NCI-H2029 treated with DMSO at 0.1 percent for 48 hours (cell line): ENCODE data around the gene RHOU.
"Not testable (repeated sequence)": the region's sequence is repeated elsewhere in the genome, so short reads cannot be mapped to it uniquely, and the experiment has no call there.

Experiments
- DNase-seq: peaks from one replicate; lab custom pipeline; 2025; lab: John Stamatoyannopoulos, UW

The RHOU gene

DNA sequence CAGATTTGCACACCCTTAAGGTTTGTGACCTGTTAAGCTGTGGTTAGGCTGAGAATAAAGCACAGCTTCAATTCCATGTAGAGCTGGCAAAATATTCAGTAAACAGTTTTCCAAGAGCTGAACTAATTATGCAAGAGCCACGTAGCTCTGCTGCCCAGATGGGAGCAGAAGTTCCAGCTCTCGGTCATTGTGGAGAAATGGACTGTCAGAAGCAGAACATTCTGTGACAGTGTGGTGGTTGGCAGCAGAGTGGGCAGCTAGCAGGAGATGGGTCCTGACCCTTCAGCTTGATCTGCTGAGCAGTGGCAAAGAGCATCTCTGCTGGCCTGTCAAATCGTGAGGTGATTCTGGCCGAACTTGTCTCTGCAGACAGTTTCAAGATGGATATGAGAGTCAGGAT is 23.2 kb downstream of the RHOU start:
- no peak for DNase-seq

DNA sequence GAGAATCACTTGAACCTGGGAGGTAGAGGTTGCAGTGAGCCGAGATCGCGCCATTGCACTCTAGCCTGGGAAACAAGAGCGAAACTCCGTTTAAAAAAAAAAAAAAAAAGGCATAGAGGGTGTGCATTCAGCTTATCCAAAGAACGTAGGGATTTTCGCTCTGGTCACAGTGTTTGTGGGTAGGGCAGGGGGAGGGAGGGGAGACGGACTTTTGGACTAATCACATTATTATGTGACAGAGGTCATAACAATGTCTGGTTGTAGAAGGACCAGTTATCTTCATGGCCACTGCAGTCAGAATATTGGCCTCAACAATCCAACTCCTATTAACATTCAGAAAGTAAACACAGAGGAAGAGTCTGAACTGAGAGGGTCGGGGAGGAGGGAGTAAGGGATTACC is 25.7 kb downstream of the RHOU start:
- no peak for DNase-seq

DNA sequence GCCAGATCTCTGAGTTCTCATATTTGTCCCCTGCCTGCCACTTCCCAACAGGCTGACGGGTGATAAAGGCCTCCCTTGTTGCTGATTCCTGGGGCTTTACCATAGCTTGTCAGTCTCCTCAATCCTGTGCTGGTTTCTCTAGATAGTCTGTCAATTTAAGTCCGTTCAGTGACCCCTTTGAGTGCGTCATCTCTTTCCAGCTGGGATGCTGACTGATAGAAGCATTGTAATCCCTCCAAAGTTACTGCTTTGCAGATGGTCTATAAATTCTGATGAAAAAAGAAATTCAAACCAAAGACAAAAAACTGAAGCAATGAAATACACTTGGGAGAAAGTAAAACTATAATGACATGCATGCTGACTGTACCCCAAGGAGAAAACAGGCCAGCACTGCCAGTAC is 28.3 kb downstream of the RHOU start:
- DNase-seq: no peak

DNA sequence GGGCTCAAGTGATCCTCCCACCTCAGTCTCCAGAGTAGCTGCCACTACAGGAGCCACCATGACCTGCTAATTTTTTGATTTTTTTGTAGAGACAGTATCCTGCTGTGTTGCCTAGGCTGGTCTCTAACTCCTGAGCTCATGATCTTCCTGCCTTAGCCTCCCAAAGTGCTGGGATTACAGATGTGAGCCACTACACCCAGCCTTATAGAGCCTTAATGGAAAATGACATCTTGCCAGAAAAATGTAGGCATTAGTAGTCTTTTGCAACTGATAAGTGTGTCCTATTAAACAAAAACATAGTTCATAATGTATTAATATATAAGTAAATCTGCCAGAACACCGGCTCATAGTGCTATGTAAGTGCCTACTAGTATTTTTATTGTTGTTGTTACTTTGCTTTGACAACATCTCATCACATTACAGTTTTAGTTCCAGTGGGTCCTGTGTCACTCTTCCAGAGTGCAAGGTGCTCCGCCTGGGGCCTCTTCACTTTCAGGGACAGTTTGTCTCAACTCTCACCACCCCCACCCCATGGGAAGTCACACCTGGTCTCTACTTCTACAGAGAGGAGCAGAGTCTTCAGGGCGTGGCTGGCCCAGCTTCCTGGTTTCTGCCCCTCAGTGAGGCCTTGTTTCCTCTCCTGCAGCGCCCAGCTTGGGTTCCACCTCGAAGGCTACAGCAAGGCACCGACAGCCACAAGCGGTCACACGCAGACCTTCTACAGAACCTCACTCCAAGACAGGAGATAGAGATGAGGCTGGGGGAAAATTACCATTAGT is 30.1 kb downstream of the RHOU start:
- no peak for DNase-seq

DNA sequence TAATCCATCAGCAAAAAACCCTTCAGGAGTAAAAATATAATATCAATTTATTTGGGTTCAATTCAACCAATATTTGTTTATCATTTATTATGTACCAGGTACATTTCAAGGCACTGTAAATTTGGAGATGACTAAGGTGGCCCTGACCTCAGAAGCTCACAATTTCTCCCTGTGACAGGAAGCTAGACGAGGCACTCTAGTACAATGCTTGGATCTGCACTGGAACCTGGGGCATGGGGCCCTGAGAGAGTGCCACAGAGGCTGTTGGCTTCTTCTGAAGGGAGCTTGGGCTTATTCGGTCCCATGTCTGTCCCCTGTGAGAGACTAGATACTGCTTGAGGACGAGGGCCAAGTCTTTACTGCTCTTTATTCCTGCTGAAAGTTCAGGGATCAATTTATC is 31.5 kb downstream of the RHOU start:
- no peak for DNase-seq

DNA sequence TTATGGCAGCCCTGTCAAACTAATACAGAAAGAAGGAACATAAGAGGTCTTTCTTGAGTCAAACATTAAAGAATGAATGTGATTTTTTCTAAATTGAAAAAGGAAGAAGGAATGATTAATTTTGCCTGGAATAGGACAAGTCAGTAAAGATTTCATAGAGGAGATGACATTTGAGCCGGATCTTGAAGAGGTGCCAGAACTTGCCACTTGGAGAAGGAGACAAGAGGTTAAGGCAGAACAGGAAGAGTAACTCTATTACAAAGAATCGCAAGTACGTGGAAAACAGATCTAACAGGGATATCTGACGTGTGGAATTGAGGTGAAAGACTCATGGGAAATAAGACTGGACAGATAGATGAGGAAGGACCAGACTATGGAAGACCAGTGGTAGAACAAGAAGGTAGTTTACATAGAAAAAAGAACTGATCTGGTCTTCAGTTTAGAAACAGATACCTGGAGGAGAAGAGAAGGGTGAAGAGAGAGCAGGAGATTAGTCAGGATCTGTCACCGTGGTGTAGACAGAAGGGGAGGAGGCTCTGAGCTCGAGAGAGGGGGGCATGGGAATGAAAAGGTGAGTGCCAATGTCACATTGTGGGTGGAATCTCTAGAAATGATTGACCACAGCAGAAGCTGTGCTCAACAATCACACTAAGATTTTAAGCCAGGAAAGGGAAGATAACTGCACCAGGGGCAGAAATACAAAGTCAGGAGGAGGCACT is 32.5 kb downstream of the RHOU start:
- no peak for DNase-seq

DNA sequence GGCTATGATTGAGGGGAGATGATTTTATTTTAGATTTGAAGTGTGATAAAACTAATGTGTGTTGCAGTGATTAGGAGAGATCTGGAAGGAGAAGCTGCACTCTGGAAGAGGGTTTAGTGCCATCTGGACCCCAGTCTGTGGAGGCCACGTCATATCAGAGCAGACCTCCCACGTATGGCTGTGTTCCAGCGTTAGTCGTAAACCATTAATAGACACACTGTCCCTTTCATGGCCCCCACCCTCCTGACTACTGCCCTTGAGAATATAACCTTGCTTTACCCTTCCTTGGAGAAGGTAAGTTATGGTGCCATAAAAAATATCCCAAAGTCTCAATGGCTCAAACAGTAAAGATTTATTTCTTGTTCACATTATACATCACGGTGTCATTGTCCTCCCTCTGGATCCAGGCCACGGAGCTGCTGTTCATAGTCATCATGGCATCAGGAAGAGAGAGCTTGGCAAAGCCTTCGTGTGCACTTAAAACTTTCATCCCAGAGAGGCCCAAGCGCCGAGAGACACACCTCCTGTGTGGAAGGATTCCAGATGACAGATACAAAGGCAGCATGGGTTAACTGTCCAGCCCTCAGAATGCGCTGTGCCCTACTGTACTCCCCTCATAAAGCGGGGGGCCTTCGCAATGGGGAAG is 33.2 kb downstream of the RHOU start:
- no peak for DNase-seq

DNA sequence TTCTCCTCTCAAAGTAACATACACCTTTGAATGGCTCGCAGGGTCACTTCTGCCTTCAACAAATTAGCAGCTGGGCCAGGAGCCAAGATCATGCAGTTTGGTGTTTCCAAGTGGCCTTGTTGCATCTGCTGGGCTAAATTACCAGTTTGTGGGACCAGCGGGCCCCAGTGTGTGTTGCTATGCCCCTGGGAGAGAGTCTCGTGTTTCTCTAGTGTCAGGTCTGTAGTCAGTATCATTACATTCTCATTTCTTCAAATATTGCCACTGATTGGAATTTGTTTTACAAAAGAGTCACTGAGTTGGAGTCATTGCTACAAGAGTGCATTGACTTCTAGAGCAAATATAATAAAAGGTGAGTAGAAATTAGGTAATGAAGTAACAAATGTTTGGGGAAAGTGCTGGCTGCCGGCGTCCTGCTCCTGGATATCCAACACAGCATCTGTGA is 35.5 kb downstream of the RHOU start:
- no peak for DNase-seq

DNA sequence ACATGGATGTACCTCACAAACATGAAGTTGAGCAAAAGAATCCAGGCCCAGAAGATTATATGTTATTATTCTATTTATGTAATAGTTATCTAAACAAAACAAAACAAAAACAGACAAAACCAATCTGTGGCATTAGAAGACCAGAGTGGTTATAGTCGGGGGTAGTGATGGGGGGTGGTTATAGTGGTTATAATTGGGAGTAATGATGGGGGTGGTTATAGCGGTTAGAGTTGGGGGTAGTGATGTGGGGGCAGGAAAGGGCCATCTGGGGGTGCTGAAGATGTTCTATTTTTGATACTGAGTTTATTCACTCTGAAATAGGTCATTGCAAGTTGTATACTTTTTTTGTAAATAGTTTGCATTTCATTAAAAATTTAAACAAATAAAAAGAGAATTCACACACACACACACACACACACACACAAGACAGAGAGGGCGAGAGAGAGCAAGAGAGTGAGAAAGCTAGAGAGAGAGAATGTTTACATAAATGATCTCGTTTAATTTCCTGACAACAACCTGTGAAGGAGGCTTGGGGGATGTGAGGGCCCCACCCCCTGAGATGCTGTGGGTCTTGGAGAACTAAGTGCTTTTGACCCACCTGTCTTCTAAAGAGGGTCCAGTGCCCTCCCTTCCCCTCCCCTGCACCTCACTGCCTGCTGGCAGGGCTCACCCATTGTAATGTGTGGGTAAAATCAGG is 37.4 kb downstream of the RHOU start:
- no peak for DNase-seq

DNA sequence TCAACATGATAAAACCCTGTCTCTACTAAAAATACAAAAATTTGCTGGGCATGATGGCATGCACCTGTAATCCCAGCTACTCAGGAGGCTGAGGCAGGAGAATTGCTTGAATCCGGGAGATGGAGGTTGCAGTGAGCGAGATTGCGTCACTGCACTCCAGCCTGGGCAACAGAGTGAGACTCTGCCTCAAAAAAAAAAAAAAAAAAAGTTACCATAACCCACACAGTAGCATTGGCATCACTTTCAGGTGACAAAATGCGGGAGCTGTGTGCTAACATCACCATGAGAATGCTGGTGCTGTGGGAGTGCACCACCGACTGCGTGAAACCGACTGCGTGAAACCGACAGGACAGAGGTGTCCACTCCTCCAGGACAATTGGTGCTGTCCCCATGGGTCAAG is 40.7 kb downstream of the RHOU start:
- not testable (repeated sequence) for DNase-seq

DNA sequence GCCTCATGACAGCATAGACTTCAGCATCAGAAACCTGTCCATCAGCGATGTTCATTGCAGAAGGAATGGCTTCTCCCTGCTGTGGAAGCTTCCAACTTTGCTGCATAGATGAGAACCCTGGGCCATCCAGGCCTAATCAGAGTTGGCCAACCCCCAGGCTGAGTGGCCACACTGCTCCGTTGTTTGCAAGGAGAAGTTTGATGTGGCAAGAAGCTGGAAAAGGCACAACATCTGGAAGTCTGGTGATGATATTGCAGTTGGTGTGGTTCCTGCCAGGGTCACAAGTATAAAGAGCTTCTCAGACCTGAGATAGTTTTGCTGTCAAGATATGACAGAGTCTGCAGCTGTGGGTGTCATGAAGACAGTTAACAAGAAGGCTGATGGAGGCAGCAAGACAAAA is 41.2 kb downstream of the RHOU start:
- DNase-seq: no peak

DNA sequence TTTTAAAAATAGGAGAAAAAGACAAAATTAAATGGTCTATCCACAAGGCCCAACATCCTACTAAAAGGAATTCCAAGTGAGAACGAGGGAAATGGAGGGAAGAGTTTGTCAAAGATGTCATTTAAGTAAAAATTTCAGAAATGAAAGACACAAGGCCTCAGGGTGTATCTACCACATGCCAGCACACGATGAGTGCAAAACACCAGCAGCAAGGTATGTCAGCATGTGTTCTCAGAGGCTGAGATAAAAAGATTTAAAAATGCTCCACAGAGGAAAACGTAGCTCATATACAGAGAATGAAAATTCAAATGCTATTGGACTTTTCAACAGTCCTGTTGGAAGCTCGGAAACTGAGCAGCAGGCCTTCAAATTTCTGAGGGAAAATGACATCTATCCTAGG is 42.0 kb downstream of the RHOU start:
- DNase-seq: no peak

DNA sequence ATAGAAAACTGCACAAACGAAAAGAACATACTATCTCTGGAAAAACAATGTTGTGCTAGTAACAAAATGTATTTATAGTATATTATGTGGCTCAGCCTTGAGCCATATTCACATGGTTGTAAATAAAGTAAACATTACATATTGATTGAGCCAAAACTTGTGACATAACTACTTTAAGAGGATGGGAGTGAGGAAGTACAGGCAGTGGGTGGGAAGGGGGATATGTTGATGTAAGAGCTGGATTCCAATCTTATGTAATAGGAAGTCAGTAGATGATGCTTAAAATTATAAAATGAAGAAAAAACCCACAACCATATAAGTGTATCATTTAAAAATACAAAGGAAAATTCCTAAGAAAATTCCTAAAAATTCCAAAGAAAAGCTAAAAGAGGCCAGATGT is 42.7 kb downstream of the RHOU start:
- no peak for DNase-seq

DNA sequence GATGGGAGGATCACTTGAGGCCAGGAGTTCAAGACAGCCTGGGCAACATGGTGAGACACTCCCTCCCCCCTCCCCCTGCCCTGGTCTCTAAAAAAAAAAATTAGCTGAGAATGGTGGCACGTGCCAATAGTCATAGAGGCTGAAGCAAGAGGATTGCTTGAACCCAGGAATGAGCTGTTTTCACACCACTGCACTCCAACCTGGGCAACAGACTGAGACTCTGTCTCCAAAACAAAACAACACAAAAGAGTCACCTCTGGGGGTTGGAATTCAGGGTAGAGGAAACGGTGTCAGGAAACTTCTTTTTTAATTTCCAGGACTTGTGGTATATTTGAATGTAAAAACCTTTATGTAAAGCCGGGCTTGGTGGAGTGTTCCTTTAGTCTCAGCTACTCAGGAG is 43.2 kb downstream of the RHOU start:
- DNase-seq: no peak

DNA sequence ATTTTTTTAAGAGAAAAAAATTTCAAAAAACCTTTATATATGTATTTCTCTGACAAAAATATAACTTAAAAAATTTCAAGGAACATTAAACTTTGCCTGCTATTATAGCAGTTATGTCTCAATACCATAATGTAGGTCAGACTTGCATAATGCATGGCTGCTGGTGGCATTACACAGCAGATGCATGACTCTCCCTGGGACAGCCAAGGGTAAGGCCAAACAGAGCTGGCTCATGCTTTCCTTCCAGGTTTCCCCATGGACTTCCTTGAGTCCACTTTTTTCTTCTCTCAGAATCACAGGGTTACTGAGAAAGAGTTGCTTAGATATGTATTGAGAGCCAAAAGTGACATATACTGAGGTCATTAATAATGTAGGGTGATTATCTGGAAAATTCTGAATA is 43.7 kb downstream of the RHOU start:
- no peak for DNase-seq

DNA sequence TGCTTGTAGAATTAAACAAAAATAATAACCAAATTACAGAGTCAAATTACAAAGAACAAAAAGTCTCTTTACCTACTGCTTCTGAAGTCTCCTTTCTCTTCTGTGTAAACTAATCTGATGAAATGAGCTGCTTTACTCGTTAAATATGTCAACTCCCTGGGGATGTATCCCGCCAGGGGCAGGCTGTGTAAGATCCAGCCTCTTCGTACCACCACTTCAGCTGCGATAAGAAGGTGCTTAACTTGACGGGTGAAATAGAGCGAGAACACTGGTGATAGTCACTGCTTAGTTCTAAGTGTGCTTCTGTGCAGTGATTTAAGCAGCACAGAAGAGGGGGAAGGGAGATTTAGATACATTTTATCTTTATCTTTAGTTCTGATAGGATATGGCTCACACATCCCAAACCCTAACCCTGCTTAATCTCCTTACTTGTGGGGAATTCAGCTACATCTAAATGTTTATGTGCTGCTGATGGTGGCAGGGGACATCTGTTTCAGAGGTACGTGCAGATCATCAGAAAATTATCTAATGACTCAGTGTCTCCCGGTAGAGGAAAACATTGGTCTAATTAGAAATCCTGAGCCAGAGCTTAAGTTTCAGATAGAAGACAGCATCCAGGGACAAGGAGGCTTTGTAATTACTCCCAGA is 46.0 kb downstream of the RHOU start:
- DNase-seq: no peak

DNA sequence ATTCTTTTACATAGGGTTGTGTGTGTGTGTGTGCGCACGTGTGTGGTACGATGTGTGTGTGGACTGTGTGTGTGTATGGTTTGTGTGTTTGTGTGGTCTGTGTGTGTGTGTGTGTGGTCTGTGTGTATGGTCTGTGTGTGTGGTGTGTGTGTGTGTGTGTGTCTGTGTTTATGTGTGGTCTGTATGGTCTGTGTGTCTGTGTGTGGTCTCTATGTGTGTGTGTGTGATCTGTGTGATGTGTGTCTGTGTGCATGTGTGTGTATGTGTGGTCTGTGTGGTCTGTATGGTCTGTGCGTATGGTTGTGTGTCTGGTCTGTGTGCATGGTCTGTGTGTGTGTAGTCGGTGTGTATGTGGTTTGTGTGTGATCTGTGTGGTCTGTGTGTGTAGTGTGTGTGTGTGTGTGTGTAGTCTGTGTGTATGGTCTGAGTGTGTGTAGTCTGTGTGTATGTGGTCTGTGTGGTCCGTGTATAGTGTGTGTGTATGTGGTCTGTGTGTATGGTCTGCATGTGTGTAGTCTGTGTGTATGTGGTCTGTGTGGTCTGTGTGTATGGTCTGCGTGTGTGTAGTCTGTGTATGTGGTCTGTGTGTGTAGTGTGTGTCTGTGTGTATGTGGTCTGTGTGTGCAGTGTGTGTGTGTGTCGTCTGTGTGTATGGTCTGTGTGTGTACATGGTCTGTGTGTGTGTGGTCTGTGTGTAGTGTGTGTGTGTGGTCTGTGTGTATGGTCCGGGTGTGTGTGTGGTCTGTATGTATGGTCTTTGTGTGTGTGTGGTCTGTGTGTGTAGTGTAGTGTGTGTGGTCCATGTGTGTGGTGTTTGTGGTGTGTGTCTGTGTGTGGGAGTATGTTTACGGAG is 46.8 kb downstream of the RHOU start:
- no peak for DNase-seq

DNA sequence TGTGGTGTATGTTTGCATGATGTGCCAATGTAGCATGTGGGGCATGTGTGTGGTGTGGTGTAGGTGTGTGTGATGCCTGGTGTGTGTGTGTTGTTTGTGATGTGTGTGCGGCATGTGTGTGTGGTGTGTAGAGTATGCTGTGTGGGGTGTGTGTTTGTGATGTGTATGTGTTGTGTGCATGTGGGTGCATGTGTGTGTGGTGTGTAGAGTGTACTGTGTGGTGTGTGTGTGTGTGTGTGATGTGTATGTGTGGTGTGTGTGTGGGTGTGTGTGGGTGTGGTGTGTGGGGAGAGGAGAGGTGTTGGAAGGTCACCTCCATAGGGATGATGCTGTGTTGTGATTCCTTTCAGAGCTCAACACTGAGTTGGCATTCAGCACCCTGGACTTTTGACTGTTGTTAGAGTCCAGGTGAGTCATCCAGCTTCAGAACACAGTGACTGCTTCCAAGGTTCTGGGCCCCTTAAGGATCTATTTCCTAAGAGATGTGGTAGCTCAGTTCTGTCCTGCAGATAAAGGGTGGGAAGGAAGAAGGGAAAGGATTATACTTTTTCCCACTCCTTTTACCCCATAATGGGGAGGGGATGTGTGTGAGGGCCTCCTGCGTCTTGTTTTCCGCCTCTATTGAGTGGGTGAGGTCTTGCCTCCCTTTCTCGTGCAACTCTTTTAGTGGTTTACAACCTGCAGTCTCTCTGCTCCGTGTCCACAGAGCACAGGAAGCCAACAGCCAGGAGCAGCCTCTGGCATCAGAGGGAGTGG is 47.6 kb downstream of the RHOU start:
- no peak for DNase-seq

DNA sequence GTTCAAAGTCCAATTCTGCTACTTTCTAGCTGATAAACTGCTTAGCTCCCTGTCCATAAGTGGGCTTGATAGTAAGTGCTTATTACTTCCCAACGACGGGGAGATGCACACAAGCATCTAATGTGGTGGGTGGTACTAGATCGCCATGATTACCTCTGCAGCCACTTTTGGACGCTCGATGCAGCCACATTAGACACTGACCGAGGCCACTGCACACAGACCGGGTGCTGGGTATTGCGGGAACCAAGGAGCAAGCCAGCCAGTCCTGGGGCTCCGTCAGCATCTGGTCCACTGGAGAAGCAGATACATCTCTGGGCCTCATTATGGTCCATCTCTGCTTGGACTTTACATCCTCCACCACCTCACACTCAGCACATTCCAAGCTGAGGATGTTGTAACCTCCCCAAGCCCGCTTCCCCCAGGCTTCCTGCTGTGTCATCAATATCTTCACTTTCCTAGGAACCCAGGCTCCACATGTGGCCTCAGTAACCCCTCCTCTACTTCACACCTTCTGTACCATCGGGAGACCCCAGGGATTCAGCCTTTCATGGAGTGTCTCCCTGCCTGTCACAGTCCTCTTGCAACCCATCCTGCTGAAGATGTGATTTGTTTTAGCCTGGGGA is 48.2 kb downstream of the RHOU start:
- no peak for DNase-seq

DNA sequence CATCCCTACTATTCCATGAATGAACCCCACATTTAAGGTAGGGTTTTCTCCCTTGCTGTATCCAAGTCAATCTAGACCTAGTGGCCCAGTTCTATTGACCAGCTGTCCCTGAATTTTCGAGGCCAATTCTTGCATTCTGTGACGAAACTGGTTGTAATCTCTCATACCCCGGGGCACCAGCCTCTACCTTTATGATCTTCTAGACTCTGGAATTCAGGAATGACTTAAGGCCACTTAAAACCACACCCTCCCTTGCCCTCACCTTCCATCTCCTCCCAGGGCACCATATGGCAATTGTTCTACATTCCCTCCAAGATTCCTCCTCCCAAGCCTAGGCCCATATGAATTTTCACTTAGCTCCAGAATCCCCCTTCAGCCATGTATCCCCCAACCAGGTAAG is 48.9 kb downstream of the RHOU start:
- DNase-seq: no peak
